Activated T-cell treated with anti-CD3 and anti-CD28 coated beads, Interleukin-2, amount 50 U/mL, for 4 hours (primary cell): Measurements from ENCODE around the gene ACO1. TPM values are rescaled to one million over a fixed set of nuclear protein-coding genes. Genes with fewer than 3 reads are reported as not detected.

Source experiments
- ATAC-seq, 2 donors: fragments of 200-7000 bp; cut with Tn5 transposase; one replicate each; pipeline ENCODE4 v1.10.0; 2021
- DNase-seq: peaks from one replicate; pipeline ENCODE4 v3.0.0-alpha.2; 2020
- H3K27me3 Mint-ChIP-seq: one replicate; pipeline ENCODE4 v1.8.0; 2021; ENCODE audit warnings: low read depth, mixed read lengths
- H3K36me3 Mint-ChIP-seq: one replicate; pipeline ENCODE4 v1.8.0; 2022; ENCODE audit warnings: mixed read lengths; ENCODE audit not compliant: insufficient read depth
- H3K4me1 Mint-ChIP-seq: one replicate; pipeline ENCODE4 v1.8.0; 2021; ENCODE audit warnings: low read depth, mixed read lengths
- H3K4me3 Mint-ChIP-seq: one replicate; pipeline ENCODE4 v1.8.0; 2021; ENCODE audit warnings: mild to moderate bottlenecking, moderate library complexity, mixed read lengths
- H3K9me3 Mint-ChIP-seq: one replicate; pipeline ENCODE4 v1.8.0; 2021; ENCODE audit warnings: mixed read lengths
- total RNA-seq, 3 donors: library from RNA; stranded (reverse); gene quantifications; one replicate each; pipeline ENCODE4 v1.2.1, GENCODE V29; 2021

The ACO1 gene
- total RNA-seq, 3 donors from 2014 or later, result 5.5 to 6.3 (median 6.2) TPM

DNA sequence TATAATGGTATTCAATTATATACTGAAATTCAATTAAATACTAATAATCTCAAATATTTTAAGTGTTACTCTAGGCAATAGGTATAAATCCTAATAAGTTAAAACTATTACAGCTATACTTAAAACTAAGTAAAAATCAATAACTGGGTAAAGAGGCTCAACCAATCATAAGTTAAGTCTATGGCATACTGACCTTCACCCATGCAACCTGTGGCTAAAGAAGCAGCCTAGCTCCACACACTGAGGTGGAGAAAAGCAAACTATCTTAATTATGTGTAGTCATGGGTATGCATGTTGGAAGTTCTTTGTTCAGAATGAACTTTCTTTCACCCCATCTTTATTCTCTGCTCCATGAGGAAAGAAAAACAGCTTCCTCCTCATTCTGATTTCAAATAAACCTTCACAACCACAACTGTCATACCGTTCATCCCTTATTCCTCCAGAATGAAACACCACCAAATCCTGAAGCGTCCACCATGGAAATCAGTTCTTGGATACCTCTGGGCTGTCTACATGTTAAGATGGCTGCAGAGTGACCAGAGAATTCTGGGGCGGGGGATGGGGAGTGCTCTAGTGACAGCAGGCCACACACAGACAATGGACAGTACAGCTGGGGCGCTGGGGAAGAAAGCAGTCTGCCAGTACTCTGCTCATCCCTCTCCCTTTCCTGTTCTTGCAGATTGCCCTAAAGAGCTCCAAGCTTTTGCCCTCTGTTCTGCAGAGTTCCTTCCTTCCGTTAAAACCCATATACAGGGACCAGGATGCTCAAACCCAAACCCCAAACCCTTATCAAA is 79.3 kb downstream of the ACO1 start:
- ATAC-seq (no peak), DNase-seq (no peak)
- no peaks in the 10 kb centered on the region for H3K27me3 Mint-ChIP-seq
- no peaks in the 10 kb centered on the region for H3K9me3 Mint-ChIP-seq
- no peak overlapping the region for H3K4me3 Mint-ChIP-seq
- no peaks in the 10 kb centered on the region for H3K4me1 Mint-ChIP-seq
- peaks cover 35% of the 10 kb centered on the region for H3K36me3 Mint-ChIP-seq

DNA sequence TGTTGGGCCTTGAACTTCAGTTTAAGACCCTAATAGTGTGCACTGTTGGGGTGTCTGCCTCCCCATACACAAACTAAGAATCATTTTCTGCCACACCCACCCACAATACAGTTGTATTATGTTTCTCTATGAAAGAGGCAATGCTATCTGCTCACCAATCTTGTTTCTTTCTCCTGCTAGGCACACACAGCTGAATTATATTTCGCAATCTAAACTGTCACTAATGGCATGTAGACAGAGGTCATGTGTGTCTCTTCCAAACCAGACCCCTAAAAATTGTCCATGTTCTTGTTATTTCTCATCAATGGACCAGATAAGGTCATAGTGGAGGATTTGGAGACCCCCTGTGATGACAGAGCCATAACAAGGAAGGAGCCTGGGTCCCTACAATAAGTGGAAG is 84.3 kb downstream of the ACO1 start:
- Mint-ChIP-seq H3K27me3 (no peaks in the 10 kb centered on the region), H3K4me1 (no peaks in the 10 kb centered on the region), H3K9me3 (no peaks in the 10 kb centered on the region), H3K4me3 (no peak overlapping the region), H3K36me3 (peaks cover 28% of the 10 kb centered on the region)
- no peak for DNase-seq
- no peak for ATAC-seq

DNA sequence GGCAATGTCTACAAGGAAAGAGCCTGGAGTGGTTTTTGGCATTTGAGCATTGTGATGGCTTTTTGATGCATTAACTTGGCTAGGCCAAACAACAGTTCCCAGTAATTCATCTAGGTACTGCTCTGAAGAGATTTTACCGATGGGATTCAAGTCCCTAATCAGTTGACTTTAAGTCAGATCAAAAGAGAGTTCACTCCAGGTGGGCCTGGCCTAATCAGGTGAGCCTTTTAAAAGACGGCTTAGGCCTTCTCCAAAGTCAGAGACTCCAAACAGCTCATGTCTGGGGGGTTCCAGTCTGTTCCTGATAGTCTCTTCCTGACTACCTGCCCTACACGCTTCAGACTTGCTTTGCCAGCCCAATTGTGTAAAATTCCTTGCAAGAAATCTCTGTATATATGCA is 87.9 kb downstream of the ACO1 start:
- Mint-ChIP-seq H3K9me3 (no peaks in the 10 kb centered on the region), H3K4me1 (no peaks in the 10 kb centered on the region), H3K36me3 (peaks cover 29% of the 10 kb centered on the region), H3K4me3 (no peak overlapping the region), H3K27me3 (no peaks in the 10 kb centered on the region)
- DNase-seq (no peak), ATAC-seq (no peak)

DNA sequence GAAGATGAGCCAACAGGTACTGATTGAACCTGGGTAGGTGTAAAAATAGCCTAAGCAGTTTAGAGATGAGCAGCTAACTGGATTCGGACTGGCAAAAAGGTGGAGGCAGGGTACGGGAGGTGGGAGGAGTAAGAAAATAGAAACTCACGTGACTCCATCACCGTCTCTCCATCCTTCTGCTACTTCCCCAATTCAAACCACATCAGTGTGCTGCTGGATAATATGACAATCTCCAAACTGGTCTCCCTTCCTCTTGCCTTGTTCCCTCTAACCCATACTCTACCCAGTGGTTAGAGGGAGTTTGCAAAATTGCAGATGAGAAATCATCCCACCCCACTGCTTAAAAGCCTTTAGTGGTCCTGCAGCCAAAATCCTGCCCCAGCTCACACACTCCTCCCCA is 98.9 kb downstream of the ACO1 start:
- H3K4me1 Mint-ChIP-seq, result no peaks in the 10 kb centered on the region
- no peaks in the 10 kb centered on the region for H3K9me3 Mint-ChIP-seq
- H3K27me3 Mint-ChIP-seq, result no peaks in the 10 kb centered on the region
- DNase-seq, result no peak
- H3K4me3 Mint-ChIP-seq, result no peak overlapping the region
- ATAC-seq, result no peak
- H3K36me3 Mint-ChIP-seq, result peaks cover 50% of the 10 kb centered on the region

DNA sequence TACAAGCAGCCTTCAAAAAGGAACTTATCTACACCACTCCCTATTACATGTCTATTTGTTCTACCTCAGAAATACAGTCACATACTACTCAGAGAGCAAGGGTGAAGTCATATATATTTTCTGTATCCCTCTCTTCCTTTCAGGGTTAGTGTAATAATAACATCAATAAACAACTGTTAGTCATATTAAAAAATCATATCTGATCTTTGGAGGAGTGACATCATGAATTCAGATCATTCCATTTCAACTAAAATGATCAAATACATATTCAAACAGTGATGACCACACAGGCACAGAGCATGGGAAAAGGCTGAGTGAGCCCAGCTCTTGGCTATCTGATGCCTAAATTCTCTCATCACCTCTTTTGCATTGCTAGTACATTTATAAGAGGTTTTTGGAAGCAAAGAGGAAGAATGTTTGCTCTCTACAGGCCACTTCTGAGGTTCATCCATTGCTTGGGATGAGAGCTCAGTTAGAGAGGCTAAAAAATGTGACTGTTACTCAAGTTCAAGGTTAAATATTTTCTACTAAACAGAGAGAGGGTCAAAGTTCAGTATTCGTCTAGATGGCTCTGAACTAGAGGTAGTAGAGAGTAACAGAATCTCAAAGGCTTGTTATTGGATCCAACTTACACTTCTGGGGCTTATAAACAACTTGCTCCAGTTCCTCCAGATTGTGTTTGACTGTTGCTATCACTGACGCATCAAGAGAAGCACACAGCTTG is 102.6 kb downstream of the ACO1 start:
- H3K9me3 Mint-ChIP-seq, result no peaks in the 10 kb centered on the region
- no peaks in the 10 kb centered on the region for H3K27me3 Mint-ChIP-seq
- ATAC-seq (no peak), DNase-seq (no peak)
- no peak overlapping the region for H3K4me3 Mint-ChIP-seq
- H3K4me1 Mint-ChIP-seq, result no peaks in the 10 kb centered on the region
- peaks cover 44% of the 10 kb centered on the region for H3K36me3 Mint-ChIP-seq

DNA sequence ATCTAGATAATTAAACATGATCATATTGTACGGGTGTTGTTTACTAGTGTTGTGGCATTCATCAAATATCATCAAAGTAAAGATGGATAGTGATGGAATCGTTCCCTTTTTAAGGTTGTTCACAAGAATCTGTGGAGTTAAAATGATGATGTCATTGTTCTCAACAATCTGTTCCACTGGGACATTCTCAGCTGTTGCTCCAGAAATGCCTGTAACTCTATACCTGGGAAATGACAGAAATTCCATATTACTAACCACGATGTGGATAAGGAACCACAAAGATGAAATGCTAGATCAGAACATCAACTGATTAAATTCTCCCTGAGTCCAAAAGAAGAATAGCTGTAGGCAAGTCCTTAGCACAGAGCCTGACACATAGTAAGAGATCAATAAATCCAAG is 103.5 kb downstream of the ACO1 start:
- ATAC-seq (no peak), DNase-seq (no peak)
- no peaks in the 10 kb centered on the region for H3K4me1 Mint-ChIP-seq
- no peaks in the 10 kb centered on the region for H3K27me3 Mint-ChIP-seq
- peaks cover 43% of the 10 kb centered on the region for H3K36me3 Mint-ChIP-seq
- H3K4me3 Mint-ChIP-seq, result no peak overlapping the region
- H3K9me3 Mint-ChIP-seq, result no peaks in the 10 kb centered on the region

DNA sequence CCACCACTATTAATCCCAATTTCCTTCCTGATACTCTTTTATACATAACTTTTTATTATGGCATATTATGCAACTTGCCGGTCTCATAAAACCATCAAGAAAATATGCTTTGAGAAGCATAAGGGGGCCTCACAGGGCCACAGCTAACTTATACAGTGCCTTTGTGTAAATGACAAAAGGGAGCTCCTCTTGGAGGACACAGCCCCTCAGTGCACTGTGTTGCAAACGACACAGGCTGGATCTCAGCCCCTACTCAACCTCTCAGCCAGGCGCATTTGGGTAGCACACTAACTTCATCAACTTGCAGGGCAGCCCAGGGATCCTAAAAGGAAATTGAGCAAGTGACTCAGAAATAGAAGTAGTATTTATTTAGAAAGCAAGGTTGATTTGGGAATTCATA is 106.2 kb downstream of the ACO1 start:
- ATAC-seq, result no peak
- H3K4me1 Mint-ChIP-seq, result no peaks in the 10 kb centered on the region
- H3K27me3 Mint-ChIP-seq, result no peaks in the 10 kb centered on the region
- H3K9me3 Mint-ChIP-seq, result no peaks in the 10 kb centered on the region
- peaks cover 26% of the 10 kb centered on the region for H3K36me3 Mint-ChIP-seq
- DNase-seq, result no peak
- no peak overlapping the region for H3K4me3 Mint-ChIP-seq

DNA sequence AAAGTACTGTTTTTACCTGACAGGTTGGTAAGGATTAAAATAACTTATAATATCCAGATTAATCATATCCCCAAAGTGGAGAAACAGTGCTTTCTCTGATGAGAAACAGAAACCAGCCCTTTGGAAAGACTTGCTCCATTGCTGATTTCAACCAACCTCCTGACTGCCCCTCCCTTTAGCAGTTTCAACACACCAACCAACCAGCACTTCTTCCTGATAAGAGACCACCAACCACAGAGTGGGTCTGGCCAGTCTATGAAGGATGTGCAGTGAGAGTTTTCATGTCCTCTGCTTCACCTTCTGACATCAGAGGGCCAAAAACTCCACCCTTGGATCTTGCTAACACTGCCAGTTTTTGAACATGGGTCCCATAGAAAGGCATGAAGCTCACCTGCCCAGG is 113.5 kb downstream of the ACO1 start:
- no peaks in the 10 kb centered on the region for H3K27me3 Mint-ChIP-seq
- DNase-seq (no peak), ATAC-seq (no peak)
- no peak overlapping the region for H3K4me3 Mint-ChIP-seq
- H3K36me3 Mint-ChIP-seq, result peaks cover 41% of the 10 kb centered on the region
- peaks cover 6% of the 10 kb centered on the region for H3K4me1 Mint-ChIP-seq
- H3K9me3 Mint-ChIP-seq, result no peaks in the 10 kb centered on the region

DNA sequence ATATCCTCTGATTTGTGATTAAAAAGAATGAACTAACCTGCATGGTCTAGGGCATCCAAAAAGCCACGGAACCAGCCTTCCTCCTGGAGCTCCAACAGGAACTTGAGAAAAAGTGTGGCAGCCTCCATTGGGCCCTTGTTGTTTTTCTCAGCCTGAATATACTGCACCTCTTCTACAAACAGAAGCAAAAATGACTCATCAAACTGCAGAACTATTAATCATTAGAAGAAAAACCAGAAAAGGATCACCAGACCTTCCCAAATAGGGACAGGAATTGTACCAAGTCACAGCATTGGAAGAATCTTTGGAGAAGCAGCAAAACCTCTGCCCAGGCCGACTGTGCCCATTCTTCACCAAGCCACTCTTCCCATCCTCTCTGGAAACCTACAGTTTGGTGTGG is 116.3 kb downstream of the ACO1 start:
- no peak overlapping the region for H3K4me3 Mint-ChIP-seq
- DNase-seq, result no peak
- peaks cover 7% of the 10 kb centered on the region for H3K4me1 Mint-ChIP-seq
- ATAC-seq, result no peak
- no peaks in the 10 kb centered on the region for H3K9me3 Mint-ChIP-seq
- H3K36me3 Mint-ChIP-seq, result peaks cover 41% of the 10 kb centered on the region
- no peaks in the 10 kb centered on the region for H3K27me3 Mint-ChIP-seq

DNA sequence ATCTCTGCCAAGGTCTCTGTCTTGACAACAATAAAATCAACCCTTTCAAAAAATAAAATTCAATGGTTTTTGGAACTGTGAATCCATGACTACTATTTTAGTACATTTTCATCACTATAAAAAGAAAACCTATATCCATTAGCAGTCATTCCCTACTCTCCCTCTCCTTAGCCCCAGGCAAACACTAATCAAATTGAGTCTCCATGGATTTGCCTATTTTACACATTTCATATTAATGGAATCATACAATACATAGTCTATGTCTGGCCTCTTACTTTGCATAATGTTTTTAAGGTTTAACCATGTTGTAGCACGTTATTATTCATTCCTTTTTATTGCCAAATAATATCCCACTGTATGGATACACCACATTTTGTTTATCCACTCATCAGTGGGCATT is 117.4 kb downstream of the ACO1 start:
- no peak for DNase-seq
- Mint-ChIP-seq H3K9me3 (no peaks in the 10 kb centered on the region), H3K4me3 (no peak overlapping the region), H3K27me3 (no peaks in the 10 kb centered on the region), H3K4me1 (peaks cover 12% of the 10 kb centered on the region), H3K36me3 (peaks cover 30% of the 10 kb centered on the region)
- no peak for ATAC-seq

DNA sequence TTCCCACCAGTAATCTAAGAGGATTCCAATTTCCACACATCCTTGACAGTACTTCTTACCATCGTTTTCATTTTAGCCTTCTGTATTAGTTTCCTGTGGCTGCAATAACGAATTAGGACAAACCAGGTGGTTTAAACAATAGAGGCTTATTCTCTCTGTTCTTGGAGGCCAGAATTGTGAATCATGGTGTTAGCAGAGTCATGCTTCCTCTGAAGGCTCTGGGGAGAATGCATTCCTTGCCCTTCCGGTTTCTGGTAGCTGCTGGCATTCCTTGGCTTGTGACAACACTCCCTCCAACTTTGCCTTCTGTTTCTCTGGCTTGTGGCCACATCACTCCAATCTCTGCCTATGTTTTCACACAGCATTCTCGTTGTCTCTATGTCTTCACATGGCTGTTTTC is 118.0 kb downstream of the ACO1 start:
- Mint-ChIP-seq H3K9me3 (no peaks in the 10 kb centered on the region), H3K4me3 (no peak overlapping the region), H3K4me1 (peaks cover 12% of the 10 kb centered on the region), H3K36me3 (peaks cover 30% of the 10 kb centered on the region), H3K27me3 (no peaks in the 10 kb centered on the region)
- DNase-seq, result no peak
- no peak for ATAC-seq

DNA sequence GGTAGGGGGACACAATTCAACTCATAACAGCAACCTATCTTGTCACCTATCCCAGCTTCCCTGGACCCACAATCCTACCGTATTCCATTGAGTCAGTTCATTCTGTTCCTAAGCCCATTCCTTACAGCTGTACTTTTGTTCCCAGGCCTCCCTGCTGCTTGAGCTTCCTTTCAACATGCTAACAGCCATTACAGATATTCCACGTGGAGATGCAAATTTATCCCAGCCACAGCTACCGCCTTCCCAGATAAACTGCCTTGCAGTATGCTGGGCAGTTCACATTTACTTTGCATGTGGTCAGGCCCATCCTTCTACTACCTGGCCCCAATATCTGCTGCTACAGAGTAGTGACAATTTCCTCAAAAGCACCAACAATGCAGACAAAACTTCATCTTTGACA is 118.6 kb downstream of the ACO1 start:
- no peak for ATAC-seq
- no peak for DNase-seq
- Mint-ChIP-seq H3K9me3 (no peaks in the 10 kb centered on the region), H3K36me3 (peaks cover 28% of the 10 kb centered on the region), H3K4me3 (no peak overlapping the region), H3K4me1 (peaks cover 15% of the 10 kb centered on the region), H3K27me3 (no peaks in the 10 kb centered on the region)
